ENCODE measurements around the gene SPIB.
"Not testable (repeated sequence)": the region's sequence is repeated elsewhere in the genome, so short reads cannot be mapped to it uniquely, and the experiment has no call there.

The SPIB gene

DNA sequence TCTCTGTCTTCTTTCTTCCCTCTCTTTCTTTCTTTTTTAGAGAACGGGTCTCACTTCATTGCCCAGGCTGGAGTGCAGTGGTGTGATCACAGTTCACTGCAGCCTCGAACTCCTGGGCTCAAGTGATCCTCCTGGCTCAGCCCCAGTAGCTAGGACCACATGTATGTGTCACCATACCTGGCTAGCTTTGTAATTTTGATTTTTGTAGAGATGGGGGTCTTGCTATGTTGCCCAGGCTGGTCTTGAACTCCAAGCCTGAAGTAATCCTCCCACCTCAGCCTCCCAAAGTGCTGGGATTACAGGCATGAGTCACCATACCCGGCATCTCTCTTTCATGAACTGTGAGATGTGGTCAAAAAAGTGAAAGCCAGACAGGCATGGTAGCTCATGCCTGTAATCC is 54.6 kb downstream of the SPIB start:
- not testable (repeated sequence) for DNase-seq (ENCODE audit: low spot score)

DNA sequence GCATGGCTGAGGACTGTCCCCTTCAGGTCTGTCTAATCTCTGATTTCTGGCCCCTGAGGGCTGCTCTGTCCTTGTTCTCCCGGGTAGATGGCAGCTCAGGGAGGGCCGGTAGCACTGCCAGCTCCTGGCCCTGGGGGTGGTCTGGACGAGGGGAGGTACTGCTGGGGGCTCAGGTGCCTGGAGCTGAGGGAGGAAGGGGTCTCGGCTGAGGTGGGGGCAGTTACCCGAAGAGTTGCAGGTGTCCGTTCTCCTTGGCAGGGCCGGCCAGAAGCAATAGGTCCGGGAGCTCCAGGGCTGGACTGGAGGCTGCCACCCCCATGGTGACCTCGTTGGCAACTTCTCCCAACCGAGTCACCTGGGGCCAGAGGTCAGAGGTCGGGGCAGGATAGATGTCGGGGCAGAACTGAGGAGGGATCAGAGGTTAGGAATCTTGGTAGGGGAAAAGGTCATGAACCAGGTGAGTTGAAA is 56.4 kb downstream of the SPIB start:
- no peak for DNase-seq (ENCODE audit: low spot score)

DNA sequence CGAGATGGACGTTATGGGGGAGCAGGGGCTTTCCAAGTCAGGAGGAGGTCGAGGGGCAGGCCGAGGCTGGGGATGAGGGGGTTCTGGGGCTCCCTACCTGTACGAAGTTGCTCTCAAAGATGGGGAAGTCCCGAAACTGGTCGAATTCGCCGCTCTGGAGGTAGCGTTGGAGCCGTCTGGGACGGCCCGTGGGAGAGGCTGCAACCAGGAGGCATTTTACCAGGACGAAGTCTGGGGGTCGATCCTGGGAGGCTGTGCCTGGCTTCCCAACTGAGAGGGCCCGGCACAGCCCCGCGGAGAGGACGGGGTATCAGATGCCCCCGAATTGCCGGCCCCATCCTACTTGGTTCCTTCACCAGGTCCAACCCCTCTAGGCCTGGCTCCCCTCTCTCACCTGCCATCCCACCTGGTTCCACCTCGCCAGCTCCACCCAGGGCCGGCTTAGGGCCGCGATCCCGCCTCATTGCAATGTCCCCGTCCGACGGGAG is 57.0 kb downstream of the SPIB start:
- DNase-seq (ENCODE audit: low spot score), result no peak

DNA sequence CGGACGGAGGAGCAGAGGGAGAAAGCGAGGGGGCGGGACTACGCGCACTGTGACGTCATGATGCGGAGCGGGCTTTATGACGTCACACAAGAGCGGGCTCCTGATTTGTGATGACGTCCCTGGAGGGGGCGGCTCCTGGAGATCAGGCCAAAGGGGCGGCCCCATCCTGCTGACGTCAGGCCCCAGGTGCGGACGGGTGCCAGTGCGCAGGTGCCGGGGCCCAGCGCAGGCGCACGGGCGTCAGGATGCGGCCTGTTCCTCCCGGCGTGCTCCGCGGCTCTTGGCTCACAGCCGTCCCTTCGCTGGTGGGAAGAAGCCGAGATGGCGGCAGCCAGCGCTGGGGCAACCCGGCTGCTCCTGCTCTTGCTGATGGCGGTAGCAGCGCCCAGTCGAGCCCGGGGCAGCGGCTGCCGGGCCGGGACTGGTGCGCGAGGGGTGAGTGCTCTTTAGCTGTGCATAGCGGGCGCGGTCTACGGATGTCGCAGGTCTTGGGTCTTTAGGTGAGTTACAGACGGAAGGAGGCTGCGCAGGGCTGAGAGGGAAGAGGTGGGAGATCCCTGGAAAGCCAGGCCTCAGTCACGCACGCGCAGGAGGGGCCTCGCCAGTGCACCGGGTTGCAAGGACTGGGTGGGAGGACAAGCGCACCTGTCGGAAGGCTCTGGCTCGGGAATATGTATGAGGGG is 57.6 kb downstream of the SPIB start, which contains the start of the genes EMC10 and GARIN5A:
EMC10 (plus strand) TSS at position 284 of the 683 bp plus-strand sequence; CDS start at position 322, 38 bp downstream.
GARIN5A (minus strand) TSS at position 625 of the 683 bp plus-strand sequence; CDS start at position 165, 460 bp downstream.
- peak; percentile 96 for DNase-seq (ENCODE audit: low spot score)

DNA sequence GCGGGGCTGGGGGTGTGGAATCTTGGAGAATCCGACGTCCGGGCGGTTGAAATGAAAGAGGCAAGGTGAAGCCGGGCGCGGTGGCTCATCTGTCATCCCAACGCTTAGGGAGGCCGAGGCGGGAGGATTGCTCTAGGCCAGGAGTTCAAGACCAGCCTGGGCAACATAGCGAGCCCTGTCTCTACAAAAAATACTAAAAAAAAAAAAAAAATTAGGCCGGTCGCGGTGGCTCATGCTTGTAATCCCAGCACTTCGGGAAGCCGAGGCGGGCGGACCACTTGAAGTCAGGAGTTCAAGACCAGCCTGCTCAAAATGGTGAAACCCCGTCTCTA is 58.1 kb downstream of the SPIB start:
- no peak for DNase-seq (ENCODE audit: low spot score)

DNA sequence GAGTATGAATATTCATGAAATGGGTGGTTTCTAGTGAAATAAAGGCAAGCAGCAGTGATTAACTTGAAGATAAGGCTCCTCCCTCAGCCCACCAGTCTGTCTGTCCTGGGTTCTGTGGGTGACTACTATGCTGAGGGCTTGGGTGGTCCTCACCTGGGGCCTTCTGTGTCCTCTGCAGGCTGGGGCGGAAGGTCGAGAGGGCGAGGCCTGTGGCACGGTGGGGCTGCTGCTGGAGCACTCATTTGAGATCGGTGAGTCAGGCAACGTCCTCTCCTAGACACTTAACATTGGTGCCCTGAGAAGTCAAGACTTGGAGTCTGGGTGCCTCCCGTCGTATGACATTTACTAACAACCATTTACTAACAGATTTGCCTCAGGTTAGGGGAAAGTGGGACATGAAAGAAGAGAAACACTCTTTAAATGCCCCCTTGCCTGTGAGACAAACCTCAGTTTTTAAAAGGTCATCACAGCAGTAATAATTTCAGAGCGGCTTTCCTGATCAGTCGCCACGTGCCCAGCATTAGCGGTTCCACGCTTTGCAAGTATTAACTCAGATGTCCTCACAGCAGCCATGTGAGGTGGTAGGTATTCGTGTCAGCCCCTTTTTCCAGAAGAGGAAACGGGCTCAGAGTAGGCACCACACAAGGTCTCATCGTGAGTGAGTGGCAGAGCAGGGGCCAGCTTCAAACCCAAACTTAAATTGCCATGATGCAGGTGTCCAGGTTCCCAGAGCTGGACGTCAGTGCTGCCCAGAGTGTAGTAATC is 59.2 kb downstream of the SPIB start:
- DNase-seq (ENCODE audit: low spot score), result no peak

DNA sequence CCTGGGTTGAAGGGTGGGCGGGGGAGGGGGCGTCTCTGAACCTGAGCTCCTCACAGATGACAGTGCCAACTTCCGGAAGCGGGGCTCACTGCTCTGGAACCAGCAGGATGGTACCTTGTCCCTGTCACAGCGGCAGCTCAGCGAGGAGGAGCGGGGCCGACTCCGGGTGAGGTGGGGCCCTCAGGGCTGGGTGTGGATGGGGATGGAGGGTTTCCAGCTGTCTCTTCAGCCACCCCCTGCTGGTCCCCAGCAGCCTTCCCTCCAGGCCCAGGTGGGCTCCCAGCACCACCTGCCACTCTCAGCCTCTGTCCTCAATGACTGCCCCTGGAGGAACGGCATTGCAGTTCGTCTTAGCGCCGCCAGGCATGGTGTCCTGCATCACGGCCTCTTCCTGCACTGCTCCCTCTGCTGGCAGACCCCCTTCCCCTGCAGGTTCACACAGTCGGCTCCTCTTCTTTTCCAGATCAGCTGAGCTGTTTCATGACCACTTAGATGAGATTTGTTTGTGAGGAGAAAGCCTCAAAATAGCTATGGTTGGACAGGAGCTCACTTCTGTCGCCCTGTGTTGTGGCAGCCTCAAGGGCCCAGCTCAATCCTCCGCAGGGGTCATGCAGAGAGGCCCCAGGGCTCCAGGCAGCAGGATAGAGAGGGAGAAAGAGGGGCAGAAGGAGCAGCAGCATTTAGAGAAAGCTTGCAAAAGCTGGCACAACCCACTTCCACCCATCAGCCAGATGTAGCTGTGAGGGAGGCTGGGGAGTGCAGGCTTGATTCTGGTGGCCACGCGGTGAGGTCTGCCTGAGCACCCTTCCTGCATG is 60.4 kb downstream of the SPIB start:
- DNase-seq (ENCODE audit: low spot score), result no peak

DNA sequence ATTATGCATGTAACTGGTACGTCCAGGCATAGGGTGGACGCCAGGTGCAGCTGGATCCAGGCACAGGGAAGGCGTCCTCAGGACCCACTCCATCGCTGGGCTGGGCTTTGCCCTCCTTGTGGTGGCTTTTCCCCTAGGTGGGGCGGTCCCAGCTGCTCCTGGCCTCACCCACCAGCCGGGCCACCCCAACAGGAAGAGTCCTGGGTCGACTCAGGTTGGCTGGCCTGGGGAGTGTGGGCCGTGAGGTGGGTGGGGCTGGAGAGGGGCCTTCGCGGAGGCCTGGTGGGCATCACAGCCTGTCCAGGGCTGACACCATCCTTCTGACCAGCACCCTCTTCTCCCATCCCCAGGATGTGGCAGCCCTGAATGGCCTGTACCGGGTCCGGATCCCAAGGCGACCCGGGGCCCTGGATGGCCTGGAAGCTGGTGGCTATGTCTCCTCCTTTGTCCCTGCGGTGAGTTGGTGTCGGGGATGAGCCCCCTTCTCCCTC is 61.1 kb downstream of the SPIB start:
- no peak for DNase-seq (ENCODE audit: low spot score)

DNA sequence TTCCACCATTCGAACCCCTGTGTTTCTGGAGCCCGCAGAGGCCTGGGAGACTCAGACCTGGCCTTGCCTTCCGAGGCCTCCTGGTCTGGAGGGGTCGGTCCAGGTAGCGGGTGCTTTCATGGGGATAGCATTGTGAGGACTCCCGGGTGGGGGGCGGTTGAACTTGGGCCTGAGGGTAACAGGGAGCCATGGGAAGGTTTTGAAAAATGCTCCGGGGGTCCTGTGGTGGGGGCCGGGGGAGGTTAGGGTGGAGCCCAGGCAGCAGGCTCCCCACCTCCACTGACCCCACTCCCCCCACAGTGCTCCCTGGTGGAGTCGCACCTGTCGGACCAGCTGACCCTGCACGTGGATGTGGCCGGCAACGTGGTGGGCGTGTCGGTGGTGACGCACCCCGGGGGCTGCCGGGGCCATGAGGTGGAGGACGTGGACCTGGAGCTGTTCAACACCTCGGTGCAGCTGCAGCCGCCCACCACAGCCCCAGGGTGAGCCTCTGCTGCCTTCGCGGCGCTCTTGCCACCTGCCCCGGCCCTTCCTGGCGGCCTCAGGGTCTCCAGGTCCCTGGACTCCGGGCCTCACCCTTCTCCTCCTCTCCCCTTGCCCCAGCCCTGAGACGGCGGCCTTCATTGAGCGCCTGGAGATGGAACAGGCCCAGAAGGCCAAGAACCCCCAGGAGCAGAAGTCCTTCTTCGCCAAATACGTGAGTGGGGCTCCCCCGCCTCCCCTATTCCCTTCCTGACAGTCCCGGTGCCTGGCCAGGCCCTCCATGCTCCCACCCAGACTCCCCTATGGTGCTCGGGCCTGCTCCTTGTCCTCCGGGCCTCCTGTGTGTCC is 61.8 kb downstream of the SPIB start:
- DNase-seq (ENCODE audit: low spot score), result no peak
